HepG2 (cell line): ENCODE measurements around the gene LHX5. TPM values are rescaled to one million over a fixed set of nuclear protein-coding genes. Genes with fewer than 3 reads are reported as not detected.

Experiments used
- CEBPG ChIP-seq: IDR thresholded peaks from 2 replicates; pipeline ENCODE4 v1.6.1; 2016
- FOXA1 ChIP-seq, 2 experiments: fragments of 450-650 bp in 1 of 2; sonication (generic) in 1 of 2; formaldehyde crosslinking in 1 of 2; IDR thresholded peaks; 2 replicates each; pipeline versions ENCODE4 v1.4.0 to v1.6.1; 2016 to 2020; ENCODE audit warnings: missing genetic modification reagents in 1 of 2
- FOXK2 ChIP-seq: fragments of 450-650 bp; IDR thresholded peaks from 2 replicates; pipeline ENCODE4 v1.6.1; 2016
- MIER3 ChIP-seq: IDR thresholded peaks from 2 replicates; pipeline ENCODE4 v1.6.1; 2016; ENCODE audit warnings: missing compliant biosample characterization, borderline replicate concordance
- MLLT10 ChIP-seq: sonication (generic); formaldehyde crosslinking; IDR thresholded peaks from 2 replicates; pipeline ENCODE4 v1.4.0; 2020; ENCODE audit warnings: missing genetic modification reagents
- MXI1 ChIP-seq: IDR thresholded peaks from 3 replicates; pipeline ENCODE4 v1.6.1; 2012; ENCODE audit warnings: low read depth, low read length, inconsistent platforms, borderline replicate concordance
- NFATC3 ChIP-seq: sonication (generic); formaldehyde crosslinking; IDR thresholded peaks from 2 replicates; pipeline ENCODE4 v1.5.1; 2020; ENCODE audit warnings: mild to moderate bottlenecking, missing genetic modification reagents
- NONO ChIP-seq, 2 experiments: fragments of 450-650 bp in 1 of 2; sonication (generic) in 1 of 2; formaldehyde crosslinking in 1 of 2; IDR thresholded peaks in 1 of 2; conservative IDR thresholded peaks in 1 of 2; 2 replicates each; pipeline versions ENCODE4 v1.6.1 to v1.8.0; 2017 to 2022; ENCODE audit warnings: mild to moderate bottlenecking in 1 of 2, missing genetic modification reagents in 1 of 2, moderate library complexity in 1 of 2
- PHF8 ChIP-seq: sonication (generic); formaldehyde crosslinking; IDR thresholded peaks from 2 replicates; pipeline ENCODE4 v1.5.0; 2020; ENCODE audit warnings: missing genetic modification reagents
- SP140L ChIP-seq: sonication (generic); formaldehyde crosslinking; IDR thresholded peaks from 2 replicates; pipeline ENCODE4 v1.4.0; 2020; ENCODE audit warnings: missing genetic modification reagents, borderline replicate concordance
- SP2 ChIP-seq: sonication (generic); formaldehyde crosslinking; IDR thresholded peaks from 2 replicates; pipeline ENCODE4 v1.5.1; 2020; ENCODE audit warnings: mild to moderate bottlenecking, missing genetic modification reagents
- SPEN ChIP-seq: sonication (generic); formaldehyde crosslinking; IDR thresholded peaks from 2 replicates; pipeline ENCODE4 v1.5.1; 2020; ENCODE audit warnings: low read depth, mild to moderate bottlenecking, missing genetic modification reagents
- SSRP1 ChIP-seq: IDR thresholded peaks from 2 replicates; pipeline ENCODE4 v1.6.1; 2016; ENCODE audit warnings: control low read depth
- TBX2 ChIP-seq: sonication (generic); formaldehyde crosslinking; IDR thresholded peaks from 2 replicates; pipeline ENCODE4 v1.5.0; 2020; ENCODE audit warnings: missing genetic modification reagents, mild to moderate bottlenecking, borderline replicate concordance
- THAP9 ChIP-seq: sonication (generic); formaldehyde crosslinking; IDR thresholded peaks from 2 replicates; pipeline ENCODE4; 2020; ENCODE audit warnings: missing genetic modification reagents, mild to moderate bottlenecking, borderline replicate concordance
- ZFX ChIP-seq: sonication (generic); formaldehyde crosslinking; IDR thresholded peaks from 2 replicates; pipeline ENCODE4 v1.4.0; 2020; ENCODE audit warnings: mild to moderate bottlenecking, low read depth, missing genetic modification reagents, moderate library complexity
- ZNF10 ChIP-seq: sonication (generic); formaldehyde crosslinking; IDR thresholded peaks from 2 replicates; pipeline ENCODE4 v1.4.0; 2020; ENCODE audit warnings: mild to moderate bottlenecking, low read depth, missing genetic modification reagents, borderline replicate concordance
- ZNF143 ChIP-seq: sonication (generic); formaldehyde crosslinking; IDR thresholded peaks from 2 replicates; pipeline ENCODE4 v1.4.0; 2020; ENCODE audit warnings: missing genetic modification reagents
- ZNF350 ChIP-seq: sonication (generic); formaldehyde crosslinking; IDR thresholded peaks from 2 replicates; pipeline ENCODE4 v1.4.0; 2020; ENCODE audit warnings: mild to moderate bottlenecking, low read depth, missing genetic modification reagents, borderline replicate concordance
- ZNF441 ChIP-seq: sonication (generic); formaldehyde crosslinking; IDR thresholded peaks from 2 replicates; pipeline ENCODE4 v1.7.0; 2021; ENCODE audit warnings: missing genetic modification reagents, borderline replicate concordance
- ZNF670 ChIP-seq: sonication (generic); formaldehyde crosslinking; IDR thresholded peaks from 2 replicates; pipeline ENCODE4 v1.8.0; 2022; ENCODE audit warnings: mild to moderate bottlenecking, missing genetic modification reagents, borderline replicate concordance
- ZNF780A ChIP-seq: sonication (generic); formaldehyde crosslinking; IDR thresholded peaks from 2 replicates; pipeline ENCODE4 v1.8.0; 2022; ENCODE audit warnings: mild to moderate bottlenecking, missing genetic modification reagents, moderate library complexity
- polyA plus RNA-seq, 8 experiments: library from polyadenylated mRNA; depleted of rRNA in 3 of 8; stranded (reverse) in 7 of 8; unstranded in 1 of 8; fragments of >200 nt; fragmentation: Illumina TruSeq in 4 of 8; extraction: Trizol in 4 of 8; gene quantifications; 2 replicates each; pipeline versions ENCODE4 v1.2.1 to v1.2.3, GENCODE V29; 2011 to 2016; ENCODE audit warnings: low read depth in 4 of 8, missing spikeins in 1 of 8, mixed read lengths in 1 of 8; ENCODE audit not compliant: insufficient read depth in 1 of 8
- total RNA-seq, 5 experiments: library from RNA; depleted of rRNA; stranded (reverse); fragments of >200 nt; fragmentation: Illumina TruSeq; extraction: Trizol; gene quantifications; 2 replicates each; pipeline ENCODE4 v1.2.3, GENCODE V29; 2016; ENCODE audit warnings: low read depth in 1 of 5
- TF ChIP-seq, protein P1 (sequence below): sonication (generic); formaldehyde crosslinking; IDR thresholded peaks from 2 replicates; pipeline ENCODE4 v1.4.0; 2020; ENCODE audit warnings: mild to moderate bottlenecking, missing genetic modification reagents

LHX5 gene
- total and polyA plus RNA-seq, 2 of the 13 experiments (the other 11 are each of a cell fraction or from before 2014, with no cell fraction given): not detected

GRCh38 chr12:113422030-113422885 is 49.4 kb downstream of the LHX5 start, which contains the start of gene SDSL (continued):
- TF ChIP-seq MIER3 (CRISPR knock-in tag) (no peak), ZNF670 (CRISPR knock-in tag) (no peak), SSRP1 (CRISPR knock-in tag) (no peak), CEBPG (CRISPR knock-in tag) (no peak), SP2 (CRISPR knock-in tag) (0 out of 2 replicates have a peak, but pooled peaks have one; percentile 2), MXI1 (no peak), THAP9 (CRISPR knock-in tag) (peak; percentile 40), FOXA1 (IDR thresholded peaks at IDR 0.05) (no peak), FOXA1 (CRISPR knock-in tag; IDR thresholded peaks at IDR 0.05) (no peak), NFATC3 (no peak), PHF8 (CRISPR knock-in tag) (peak; percentile 70), ZFX (CRISPR knock-in tag) (peak; percentile 57; the same call in 1 of the 2 replicates), ZNF10 (CRISPR knock-in tag) (no peak), SPEN (CRISPR knock-in tag) (no peak), NONO (IDR thresholded peaks at IDR 0.05) (no peak), NONO (CRISPR knock-in tag; conservative IDR thresholded peaks at IDR 0.05) (0 out of 2 replicates have a peak, but pooled peaks have one; percentile 28), ZNF143 (CRISPR knock-in tag) (no peak), ZNF780A (no peak), FOXK2 (no peak), ZNF441 (no peak), SP140L (CRISPR knock-in tag) (no peak), TBX2 (CRISPR knock-in tag) (peak; percentile 40; the same call in 1 of the 2 replicates), MLLT10 (CRISPR knock-in tag) (no peak), ZNF350 (CRISPR knock-in tag) (peak; percentile 33; the same call in 1 of the 2 replicates)
- TF ChIP-seq, protein P1, sequence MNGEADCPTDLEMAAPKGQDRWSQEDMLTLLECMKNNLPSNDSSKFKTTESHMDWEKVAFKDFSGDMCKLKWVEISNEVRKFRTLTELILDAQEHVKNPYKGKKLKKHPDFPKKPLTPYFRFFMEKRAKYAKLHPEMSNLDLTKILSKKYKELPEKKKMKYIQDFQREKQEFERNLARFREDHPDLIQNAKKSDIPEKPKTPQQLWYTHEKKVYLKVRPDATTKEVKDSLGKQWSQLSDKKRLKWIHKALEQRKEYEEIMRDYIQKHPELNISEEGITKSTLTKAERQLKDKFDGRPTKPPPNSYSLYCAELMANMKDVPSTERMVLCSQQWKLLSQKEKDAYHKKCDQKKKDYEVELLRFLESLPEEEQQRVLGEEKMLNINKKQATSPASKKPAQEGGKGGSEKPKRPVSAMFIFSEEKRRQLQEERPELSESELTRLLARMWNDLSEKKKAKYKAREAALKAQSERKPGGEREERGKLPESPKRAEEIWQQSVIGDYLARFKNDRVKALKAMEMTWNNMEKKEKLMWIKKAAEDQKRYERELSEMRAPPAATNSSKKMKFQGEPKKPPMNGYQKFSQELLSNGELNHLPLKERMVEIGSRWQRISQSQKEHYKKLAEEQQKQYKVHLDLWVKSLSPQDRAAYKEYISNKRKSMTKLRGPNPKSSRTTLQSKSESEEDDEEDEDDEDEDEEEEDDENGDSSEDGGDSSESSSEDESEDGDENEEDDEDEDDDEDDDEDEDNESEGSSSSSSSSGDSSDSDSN (CRISPR knock-in tag): 0 out of 2 replicates have a peak, but pooled peaks have one; percentile 33
